Thymus (tissue), 11 donors: ENCODE measurements around the gene PLEKHH2. TPM values are rescaled to one million over a fixed set of nuclear protein-coding genes. Genes with fewer than 3 reads are reported as not detected.
A peak's percentile ranks its signal among the peaks of the same experiment; 100 is the strongest.
"Not testable (repeated sequence)": the region's sequence is repeated elsewhere in the genome, so short reads cannot be mapped to it uniquely, and the experiment has no call there.

ENCODE experiments used
- DNase-seq, 9 donors: peaks; one replicate each; pipeline ENCODE4 v3.0.0-alpha.2; 2013; ENCODE audit warnings: low spot score in 9 of 9, low read depth in 6 of 9, missing footprints in 1 of 9
- H3K27ac ChIP-seq, 2 donors: one replicate each; pipeline ENCODE4 v1.5.1; 2013; ENCODE audit warnings: control low read depth in 1 of 2, low read depth in 1 of 2, low read length in 1 of 2, mild to moderate bottlenecking in 1 of 2, moderate library complexity in 1 of 2
- H3K27me3 ChIP-seq, 2 donors: one replicate each; pipeline ENCODE4 v1.5.1; 2013; ENCODE audit warnings: low read length in 1 of 2; ENCODE audit not compliant: control insufficient read depth in 2 of 2, insufficient read depth in 1 of 2
- H3K36me3 ChIP-seq, 2 donors: one replicate each; pipeline ENCODE4 v1.5.1; 2013; ENCODE audit warnings: low read length in 1 of 2, mild to moderate bottlenecking in 1 of 2, moderate library complexity in 1 of 2; ENCODE audit not compliant: control insufficient read depth in 2 of 2, insufficient read depth in 2 of 2
- H3K4me1 ChIP-seq, 2 donors: one replicate each; pipeline ENCODE4 v1.5.1; 2013; ENCODE audit warnings: low read length in 2 of 2; ENCODE audit not compliant: control insufficient read depth in 2 of 2, insufficient read depth in 2 of 2
- H3K4me3 ChIP-seq, 2 donors: one replicate each; pipeline ENCODE4 v1.5.1; 2013; ENCODE audit warnings: low read length in 2 of 2, control low read depth in 1 of 2, mild to moderate bottlenecking in 1 of 2
- H3K9me3 ChIP-seq, 2 donors: one replicate each; pipeline ENCODE4 v1.5.1; 2013; ENCODE audit warnings: low read length in 1 of 2, mild to moderate bottlenecking in 1 of 2; ENCODE audit not compliant: control insufficient read depth in 2 of 2, insufficient read depth in 1 of 2
- WGBS: extraction: QIAGEN DNeasy Blood & Tissue Kit; methylation state at CpG from one replicate; pipeline ENCODE4 v1.1.7; 2013; 5-methylcytosine and 5-hydroxymethylcytosine counted together
- polyA plus RNA-seq: library from polyadenylated mRNA; stranded (reverse); fragments of 200-250 nt; gene quantifications from one replicate; pipeline ENCODE4 v1.2.3, GENCODE V29; 2013
- total RNA-seq: library from RNA; stranded (reverse); fragments of 120-200 nt; gene quantifications from one replicate; pipeline ENCODE4 v1.2.4, GENCODE V29; 2013
- donor health status: healthy.

The PLEKHH2 gene
- total and polyA plus RNA-seq, 2 donors: 0.66 to 1.1 TPM

DNA sequence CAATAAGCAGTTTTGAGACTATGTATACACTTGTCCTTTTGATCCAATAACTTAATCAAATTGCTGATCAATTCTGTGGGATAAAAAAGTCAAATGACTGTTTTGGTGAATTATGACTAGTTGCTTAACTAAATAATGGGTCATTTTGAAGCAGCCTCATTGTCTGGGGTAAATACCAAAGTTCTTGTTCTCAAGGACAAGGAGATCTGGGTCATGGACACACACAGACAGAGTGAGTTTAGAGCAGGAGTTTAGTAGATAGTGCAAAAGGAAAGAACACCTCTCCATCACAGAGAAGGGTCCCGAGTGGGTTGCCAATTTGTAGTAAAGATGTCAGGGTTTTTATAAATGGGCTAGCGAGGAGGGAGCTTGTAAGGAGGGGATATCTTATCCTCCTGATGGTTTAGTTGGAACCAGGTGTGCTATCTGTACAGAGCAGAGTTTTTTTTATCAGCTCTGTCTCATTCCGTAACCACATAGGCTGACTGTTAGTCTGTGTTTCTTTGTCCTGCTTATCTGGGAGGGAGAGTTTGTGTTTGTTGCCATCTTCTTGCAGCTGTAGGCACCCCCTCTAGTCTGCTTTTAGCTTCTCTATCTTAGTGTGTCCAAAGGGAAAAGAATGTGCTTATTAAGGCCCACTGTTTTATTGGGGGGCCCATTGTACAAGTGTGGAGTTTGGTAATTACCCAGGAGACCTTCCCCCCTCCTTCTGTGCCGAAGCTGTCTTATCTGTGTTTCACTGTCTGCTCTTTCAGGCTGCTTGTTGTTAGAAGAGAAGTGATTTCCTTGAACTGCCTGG lies 87.9 kb downstream of the PLEKHH2 start:
- H3K9me3 ChIP-seq: no peaks in the 10 kb centered on the region
- no peaks in the 10 kb centered on the region for H3K27me3 ChIP-seq
- 85% methylated on average over 4 of the region's 4 CpGs for WGBS
- DNase-seq: peak in 2 of 9 donors; percentile 3 to 18
- H3K4me1 ChIP-seq: no peaks in the 10 kb centered on the region
- H3K36me3 ChIP-seq: no peaks in the 10 kb centered on the region
- H3K4me3 ChIP-seq: no peak overlapping the region
- no peak overlapping the region for H3K27ac ChIP-seq

DNA sequence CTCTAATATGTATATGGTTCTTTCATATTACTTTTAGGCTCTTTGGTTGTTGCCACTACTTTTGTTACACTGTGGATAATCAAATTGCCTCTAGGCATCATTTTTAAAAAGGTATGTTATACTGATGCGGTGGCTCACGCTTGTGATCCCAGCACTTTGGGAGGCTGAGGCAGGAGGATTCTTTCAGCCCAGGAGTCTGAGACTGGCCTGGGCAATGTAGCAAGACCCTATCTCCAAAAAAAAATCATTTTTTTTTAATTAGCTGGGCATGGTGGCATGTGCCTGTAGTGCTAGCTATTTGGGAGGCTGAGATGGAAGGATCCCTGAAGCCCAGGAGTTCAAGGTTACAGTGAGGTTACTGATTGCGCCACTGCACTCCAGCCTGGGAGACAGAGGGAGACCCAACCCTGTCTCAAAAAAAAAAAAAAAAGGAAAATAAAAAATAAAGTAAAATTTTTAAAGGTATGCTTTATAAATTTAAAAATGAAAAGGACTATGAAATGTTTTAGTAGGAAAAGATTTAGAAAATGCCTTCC lies 88.7 kb downstream of the PLEKHH2 start:
- Histone ChIP-seq H3K4me1 (no peaks in the 10 kb centered on the region), H3K36me3 (no peaks in the 10 kb centered on the region), H3K27ac (no peak overlapping the region), H3K27me3 (no peaks in the 10 kb centered on the region), H3K4me3 (no peak overlapping the region), H3K9me3 (no peaks in the 10 kb centered on the region)
- over 99% methylated on average over 3 of the region's 3 CpGs for WGBS
- no peak for DNase-seq

DNA sequence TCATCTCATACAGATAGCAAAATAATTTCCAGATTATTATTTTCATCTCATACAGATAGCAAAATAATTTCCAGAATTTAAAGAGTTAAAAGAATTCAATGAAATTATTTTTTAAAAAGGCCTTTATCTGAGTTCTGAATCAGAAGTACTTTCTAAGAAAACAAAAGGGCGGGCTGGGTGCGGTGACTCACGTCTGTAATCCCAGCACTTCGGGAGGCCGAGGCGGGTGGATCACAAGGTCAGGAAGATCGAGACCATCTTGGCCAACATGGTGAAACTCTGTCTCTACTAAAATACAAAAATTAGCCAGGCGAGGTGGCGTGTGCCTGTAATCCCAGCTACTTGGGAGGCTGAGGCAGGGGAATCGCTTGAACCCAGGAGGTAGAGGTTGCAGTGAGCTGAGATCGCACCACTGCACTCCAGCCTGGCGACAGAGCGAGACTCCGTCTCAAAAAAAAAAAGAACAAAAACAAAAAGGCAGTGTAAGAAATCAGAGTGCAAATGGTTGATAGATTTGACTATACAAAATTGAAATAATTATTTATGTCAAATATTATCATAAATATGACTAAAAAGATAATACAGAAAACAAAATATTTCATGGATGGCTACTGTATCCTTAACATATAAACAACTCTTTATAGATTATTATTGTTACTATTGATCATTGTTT lies 90.0 kb downstream of the PLEKHH2 start:
- not testable (repeated sequence) for H3K27ac ChIP-seq, H3K4me1 ChIP-seq, H3K9me3 ChIP-seq, H3K4me3 ChIP-seq, H3K27me3 ChIP-seq, H3K36me3 ChIP-seq, DNase-seq
- 86% methylated on average over 11 of the region's 14 CpGs for WGBS

DNA sequence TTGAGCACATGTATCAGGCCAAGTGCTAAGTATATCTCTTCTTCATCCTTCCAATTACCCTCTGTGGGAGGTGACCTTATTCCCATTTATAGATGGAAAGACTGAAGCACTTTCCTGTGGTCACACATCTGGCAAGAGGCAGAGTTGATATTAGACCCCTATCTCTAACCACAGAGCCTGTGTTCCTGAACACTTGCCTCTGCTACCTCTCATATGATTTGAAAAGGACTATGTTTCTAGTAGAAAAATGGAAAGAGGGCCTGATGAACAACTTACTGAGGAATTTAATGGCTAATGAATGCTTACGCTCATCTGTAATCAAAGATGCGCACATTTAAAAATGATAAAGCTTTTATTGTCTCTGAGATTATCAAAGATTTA lies 90.6 kb downstream of the PLEKHH2 start:
- Histone ChIP-seq H3K27ac (no peak overlapping the region), H3K36me3 (no peaks in the 10 kb centered on the region)

DNA sequence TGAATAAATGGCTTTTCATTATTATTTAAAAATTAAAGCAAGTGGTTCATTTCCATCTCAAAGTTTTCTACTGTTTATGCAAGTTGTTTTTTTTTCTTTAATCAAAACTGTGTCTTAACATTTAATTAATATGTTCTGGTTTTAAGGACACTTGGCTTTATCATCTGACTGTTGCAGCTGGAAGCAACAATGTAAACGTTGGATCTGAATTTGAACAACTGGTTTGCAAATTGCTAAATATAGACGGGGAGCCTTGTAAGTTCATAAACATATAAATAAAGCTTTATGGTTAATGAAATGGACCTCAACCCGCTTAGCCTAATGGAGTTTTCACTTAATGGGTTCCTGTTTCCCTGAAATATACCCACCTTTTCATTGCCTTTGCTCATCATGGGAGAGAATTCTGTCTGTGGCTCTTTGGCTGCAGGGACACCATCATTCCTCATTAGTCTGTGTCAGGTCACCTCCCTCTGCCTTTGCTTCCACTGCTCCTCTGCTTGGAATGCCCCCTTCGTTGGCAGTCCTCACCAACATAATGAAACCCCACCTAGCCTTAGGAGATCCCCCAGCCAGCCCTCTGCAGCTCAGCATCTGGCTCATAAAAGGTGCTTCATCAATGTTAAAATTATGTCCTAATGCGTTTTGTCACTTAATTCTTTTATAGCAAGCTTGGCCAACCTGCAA lies 92.6 kb downstream of the PLEKHH2 start:
- H3K27me3 ChIP-seq: no peaks in the 10 kb centered on the region
- H3K36me3 ChIP-seq: no peaks in the 10 kb centered on the region
- H3K4me3 ChIP-seq: no peak overlapping the region
- H3K9me3 ChIP-seq: no peaks in the 10 kb centered on the region
- 90% methylated on average over 5 of the region's 5 CpGs for WGBS
- H3K4me1 ChIP-seq: no peaks in the 10 kb centered on the region
- H3K27ac ChIP-seq: no peak overlapping the region
- no peak for DNase-seq

More for the DNA sequence above, 90.6 kb downstream of the PLEKHH2 start:
- no peaks in the 10 kb centered on the region for H3K9me3 ChIP-seq
- no peaks in the 10 kb centered on the region for H3K27me3 ChIP-seq
- no peak for DNase-seq
- over 99% methylated on average over 2 of the region's 2 CpGs for WGBS
- H3K4me3 ChIP-seq: no peak overlapping the region
- H3K4me1 ChIP-seq: no peaks in the 10 kb centered on the region

DNA sequence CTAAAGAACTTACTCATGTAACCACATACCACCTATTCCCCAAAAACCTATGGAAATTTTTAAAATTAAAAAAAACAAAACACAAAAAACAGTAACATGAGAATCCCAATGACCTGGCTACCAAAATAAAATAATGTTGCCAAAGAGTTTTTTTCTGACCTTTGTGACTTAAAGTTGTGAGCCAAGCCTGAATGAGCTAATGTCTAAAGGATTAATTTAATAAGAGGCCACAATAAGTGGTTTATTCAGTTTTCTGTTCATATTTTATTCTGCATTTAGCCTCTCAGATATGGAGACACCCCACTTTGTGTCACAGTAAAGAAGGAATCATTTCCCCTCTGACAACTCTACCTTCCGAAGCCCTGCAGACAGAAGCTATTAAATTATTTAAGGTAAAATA lies 94.2 kb downstream of the PLEKHH2 start:
- DNase-seq: no peak
- Histone ChIP-seq H3K36me3 (no peaks in the 10 kb centered on the region), H3K27ac (no peak overlapping the region), H3K9me3 (no peaks in the 10 kb centered on the region), H3K27me3 (no peaks in the 10 kb centered on the region), H3K4me3 (no peak overlapping the region), H3K4me1 (no peaks in the 10 kb centered on the region)
- WGBS: 94% methylated on average over 1 of the region's 1 CpG

DNA sequence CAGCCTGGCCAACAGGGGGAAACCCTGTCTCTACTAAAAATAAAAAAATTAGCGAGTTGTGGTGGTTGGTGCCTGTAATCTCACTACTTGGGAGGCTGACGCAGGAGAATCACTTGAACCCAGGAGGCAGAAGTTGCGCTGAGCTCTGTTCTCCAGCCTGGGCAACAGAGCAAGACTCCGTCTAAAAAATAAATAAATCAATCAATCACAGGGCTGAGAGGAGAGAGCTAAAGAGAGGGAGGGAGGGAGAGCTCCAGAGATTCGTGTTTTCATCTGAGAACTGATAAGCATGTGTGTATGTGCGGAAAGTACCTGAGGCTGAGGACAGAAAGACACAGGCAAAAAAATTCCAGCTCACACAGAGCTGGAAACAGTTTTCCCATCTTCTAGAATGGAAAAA lies 99.6 kb downstream of the PLEKHH2 start:
- no peak for DNase-seq
- Histone ChIP-seq H3K4me3 (no peak overlapping the region), H3K27me3 (no peaks in the 10 kb centered on the region), H3K4me1 (no peaks in the 10 kb centered on the region), H3K27ac (no peak overlapping the region), H3K36me3 (no peaks in the 10 kb centered on the region), H3K9me3 (no peaks in the 10 kb centered on the region)
- WGBS: 88% methylated on average over 6 of the region's 6 CpGs

DNA sequence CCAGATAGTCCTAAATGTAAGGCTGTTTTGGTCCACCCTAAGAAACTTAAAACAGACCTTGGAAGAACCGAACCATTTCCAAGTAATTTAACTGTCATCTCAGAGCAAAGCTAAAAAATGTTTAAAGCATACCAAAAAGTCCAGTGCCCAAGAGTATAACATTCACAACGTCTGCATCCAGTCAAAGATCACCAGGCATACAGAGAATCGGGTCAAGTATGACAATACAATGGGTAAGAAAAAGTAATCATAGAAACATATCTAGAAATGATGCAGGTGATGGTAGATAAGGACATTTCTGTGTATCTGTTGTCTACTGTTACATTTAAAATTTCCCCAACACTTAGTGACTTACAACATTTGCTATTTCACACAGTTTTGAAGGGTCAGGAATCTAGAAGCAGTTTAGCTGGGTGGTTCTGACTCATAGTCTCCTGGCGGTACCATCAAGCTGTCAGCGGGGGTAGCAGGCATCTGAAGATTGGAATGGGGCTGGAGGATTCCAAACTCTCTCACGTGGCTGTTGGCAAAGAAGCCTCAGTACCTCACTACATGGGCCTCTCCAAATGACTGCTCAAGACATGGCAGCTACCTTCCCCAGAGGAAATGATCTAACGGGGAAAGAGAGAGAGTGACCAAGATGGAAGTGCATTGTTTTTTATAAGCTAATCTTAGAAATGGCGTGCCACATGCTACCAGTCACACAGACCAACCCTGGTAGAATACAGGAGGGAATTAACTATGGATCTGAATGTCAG lies 100.2 kb downstream of the PLEKHH2 start:
- H3K9me3 ChIP-seq: no peaks in the 10 kb centered on the region
- H3K27me3 ChIP-seq: no peaks in the 10 kb centered on the region
- WGBS: 89% methylated on average over 8 of the region's 8 CpGs
- H3K27ac ChIP-seq: no peak overlapping the region
- DNase-seq: no peak
- no peaks in the 10 kb centered on the region for H3K4me1 ChIP-seq
- no peak overlapping the region for H3K4me3 ChIP-seq
- no peaks in the 10 kb centered on the region for H3K36me3 ChIP-seq
